H9 (cell line): ENCODE measurements around the gene TBC1D26. TPM values are rescaled to one million over a fixed set of nuclear protein-coding genes. Genes with fewer than 3 reads are reported as not detected.
"Not testable (repeated sequence)": the region's sequence is repeated elsewhere in the genome, so short reads cannot be mapped to it uniquely, and the experiment has no call there.

Source experiments
- DNase-seq: peaks from one replicate; pipeline ENCODE4 v3.0.0-alpha.2; 2017
- H2AFZ ChIP-seq: one replicate; pipeline ENCODE4 v1.6.1; 2013; ENCODE audit warnings: mild to moderate bottlenecking, low read length, control low read depth, moderate library complexity
- H2AK5ac ChIP-seq: 2 replicates; pipeline ENCODE4 v1.6.1; 2013; ENCODE audit warnings: low read length, control low read depth, mixed read lengths; ENCODE audit not compliant: insufficient read length
- H2BK120ac ChIP-seq: one replicate; pipeline ENCODE4 v1.6.1; 2013; ENCODE audit warnings: low read depth, mild to moderate bottlenecking, low read length, control low read depth, inconsistent platforms; ENCODE audit not compliant: poor library complexity, severe bottlenecking
- H2BK12ac ChIP-seq: 2 replicates; pipeline ENCODE4 v1.6.1; 2013; ENCODE audit warnings: low read length, control low read depth, mixed read lengths, low read depth; ENCODE audit not compliant: insufficient read length
- H2BK15ac ChIP-seq: 2 replicates; pipeline ENCODE4 v1.6.1; 2013; ENCODE audit warnings: low read depth, low read length, control low read depth
- H2BK20ac ChIP-seq: one replicate; pipeline ENCODE4 v1.6.1; 2013; ENCODE audit warnings: low read depth, mild to moderate bottlenecking, low read length, control low read depth, inconsistent platforms; ENCODE audit not compliant: poor library complexity, severe bottlenecking
- H2BK5ac ChIP-seq: 2 replicates; pipeline ENCODE4 v1.6.1; 2013; ENCODE audit warnings: low read length, control low read depth, mixed read lengths; ENCODE audit not compliant: insufficient read length
- H3K14ac ChIP-seq: 2 replicates; pipeline ENCODE4 v1.6.1; 2013; ENCODE audit warnings: low read length, control low read depth; ENCODE audit not compliant: insufficient read depth
- H3K18ac ChIP-seq: 2 replicates; pipeline ENCODE4 v1.6.1; 2013; ENCODE audit warnings: low read depth, mild to moderate bottlenecking, mixed read lengths, low read length, control low read depth; ENCODE audit not compliant: insufficient read length
- H3K23ac ChIP-seq: 2 replicates; pipeline ENCODE4 v1.6.1; 2013; ENCODE audit warnings: low read length, control low read depth, mixed read lengths, low read depth; ENCODE audit not compliant: insufficient read length
- H3K23me2 ChIP-seq: 2 replicates; pipeline ENCODE4 v1.6.1; 2013; ENCODE audit warnings: low read depth, mild to moderate bottlenecking, mixed read lengths, low read length, control low read depth; ENCODE audit not compliant: insufficient read length, poor library complexity, severe bottlenecking
- H3K27ac ChIP-seq: 2 replicates; pipeline ENCODE4 v1.5.1; 2013; ENCODE audit warnings: low read length, control low read depth, mixed read lengths, low read depth; ENCODE audit not compliant: insufficient read length
- H3K27me3 ChIP-seq: 2 replicates; pipeline ENCODE4 v1.6.1; 2013; ENCODE audit warnings: low read length, control low read depth, inconsistent platforms; ENCODE audit not compliant: insufficient read depth
- H3K4ac ChIP-seq: 2 replicates; pipeline ENCODE4 v1.6.1; 2013; ENCODE audit warnings: low read depth, mild to moderate bottlenecking, control low read depth, inconsistent platforms, low read length, moderate library complexity
- H3K4me1 ChIP-seq: 2 replicates; pipeline ENCODE4 v1.6.1; 2013; ENCODE audit warnings: low read length, control low read depth, inconsistent platforms; ENCODE audit not compliant: insufficient read depth
- H3K4me2 ChIP-seq: 2 replicates; pipeline ENCODE4 v1.6.1; 2013; ENCODE audit warnings: low read length, control low read depth, mixed read lengths; ENCODE audit not compliant: insufficient read length, insufficient read depth
- H3K56ac ChIP-seq: 2 replicates; pipeline ENCODE4 v1.6.1; 2013; ENCODE audit warnings: low read depth, mild to moderate bottlenecking, mixed read lengths, low read length, control low read depth; ENCODE audit not compliant: insufficient read length
- H3K79me1 ChIP-seq: 2 replicates; pipeline ENCODE4 v1.6.1; 2013; ENCODE audit warnings: low read depth, mild to moderate bottlenecking, moderate library complexity, low read length, control low read depth, inconsistent platforms; ENCODE audit not compliant: insufficient read depth, poor library complexity, severe bottlenecking
- H3K79me2 ChIP-seq: 2 replicates; pipeline ENCODE4 v1.6.1; 2013; ENCODE audit warnings: low read length, control low read depth, inconsistent platforms; ENCODE audit not compliant: insufficient read depth
- H3K9ac ChIP-seq: 2 replicates; pipeline ENCODE4 v1.6.1; 2013; ENCODE audit warnings: low read length, control low read depth, mixed read lengths; ENCODE audit not compliant: insufficient read length; ENCODE audit errors: extremely low read depth
- H3K9me3 ChIP-seq: one replicate; pipeline ENCODE4 v1.6.1; 2013; ENCODE audit warnings: low read depth, low read length, inconsistent platforms; ENCODE audit not compliant: control insufficient read depth
- H3T11ph ChIP-seq: one replicate; pipeline ENCODE4 v1.6.1; 2013; ENCODE audit warnings: mild to moderate bottlenecking, low read length, control low read depth, inconsistent platforms
- H4K20me1 ChIP-seq: one replicate; pipeline ENCODE4 v1.6.1; 2013; ENCODE audit not compliant: control insufficient read depth, insufficient read length, insufficient read depth
- H4K5ac ChIP-seq: 2 replicates; pipeline ENCODE4 v1.6.1; 2013; ENCODE audit warnings: low read depth, mild to moderate bottlenecking, mixed read lengths, low read length, control low read depth; ENCODE audit not compliant: insufficient read length
- H4K8ac ChIP-seq: replicated peaks from 2 replicates; pipeline ENCODE4 v1.6.1; 2013; ENCODE audit warnings: low read length, control low read depth, mixed read lengths, low read depth; ENCODE audit not compliant: insufficient read length
- H4K91ac ChIP-seq: 2 replicates; pipeline ENCODE4 v1.6.1; 2013; ENCODE audit warnings: low read depth, mild to moderate bottlenecking, moderate library complexity, mixed read lengths, low read length, control low read depth; ENCODE audit not compliant: insufficient read length
- H3K27ac Mint-ChIP-seq, 3 experiments: 2 replicates in 2 of 3; 3 replicates in 1 of 3; pipeline ENCODE4 v1.8.0; 2020 to 2021; ENCODE audit warnings: mixed read lengths in 3 of 3, mild to moderate bottlenecking in 1 of 3, moderate library complexity in 1 of 3
- H3K27me3 Mint-ChIP-seq: 2 replicates; pipeline ENCODE4 v1.8.0; 2021; ENCODE audit warnings: low read depth, mild to moderate bottlenecking, moderate library complexity, mixed read lengths
- H3K36me3 Mint-ChIP-seq, 3 experiments: 2 replicates in 2 of 3; 3 replicates in 1 of 3; pipeline ENCODE4 v1.8.0; 2020 to 2021; ENCODE audit warnings: low read depth in 3 of 3, mixed read lengths in 3 of 3; ENCODE audit not compliant: insufficient read depth in 1 of 3
- H3K4me1 Mint-ChIP-seq, 2 experiments: 2 replicates each; pipeline ENCODE4 v1.8.0; 2020; ENCODE audit warnings: mixed read lengths in 2 of 2
- H3K4me3 Mint-ChIP-seq, 2 experiments: 2 replicates in 1 of 2; 3 replicates in 1 of 2; pipeline ENCODE4 v1.8.0; 2020 to 2021; ENCODE audit warnings: mild to moderate bottlenecking in 2 of 2, mixed read lengths in 2 of 2, moderate library complexity in 1 of 2
- H3K9me3 Mint-ChIP-seq, 2 experiments: 2 replicates in 1 of 2; 3 replicates in 1 of 2; pipeline ENCODE4 v1.8.0; 2020; ENCODE audit warnings: mild to moderate bottlenecking in 2 of 2, mixed read lengths in 2 of 2, moderate library complexity in 1 of 2
- WGBS: extraction: QIAGEN DNeasy Blood & Tissue Kit; methylation state at CpG from one replicate; pipeline ENCODE4 v1.1.7; 2013; ENCODE audit warnings: missing lambda C conversion rate, low lambda C conversion rate, mixed read lengths; ENCODE audit not compliant: insufficient read length; ENCODE audit errors: extremely low coverage; 5-methylcytosine and 5-hydroxymethylcytosine counted together
- total RNA-seq: library from RNA; stranded (reverse); gene quantifications from 2 replicates; pipeline ENCODE4 v1.2.1, GENCODE V29; 2021
- TF ChIP-seq, protein P1 (sequence below): fragments of 200-600 bp; sonication (generic); conservative IDR thresholded peaks from 3 replicates; pipeline ENCODE4 v1.8.0; 2021; ENCODE audit warnings: antibody characterized with exemption, mild to moderate bottlenecking

The TBC1D26 gene
- total RNA-seq, 1 experiment from 2014 or later = 0.83 TPM

DNA sequence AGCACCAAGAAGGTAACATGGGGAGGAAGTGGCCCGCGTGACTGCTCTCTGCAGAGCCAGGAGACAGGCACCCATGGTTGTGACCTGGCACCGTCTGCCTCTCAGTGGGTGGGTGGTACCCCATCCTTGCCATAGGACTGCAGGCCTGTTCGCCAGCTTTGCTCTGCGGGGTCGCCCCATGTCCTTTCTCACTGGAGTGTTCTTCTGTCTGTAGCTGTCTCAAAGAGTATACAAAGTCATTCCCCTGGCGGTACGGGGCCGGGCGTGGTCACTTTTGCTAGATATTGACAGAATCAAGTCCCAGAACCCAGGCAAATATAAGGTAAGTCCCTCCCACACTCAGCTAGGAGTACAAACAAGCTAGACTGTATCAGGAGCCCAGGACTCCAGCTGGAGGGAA is 6.0 kb downstream of the TBC1D26 start:
- WGBS = no CpG with 5 or more reads among the region's 10 CpGs
- Histone ChIP-seq H3K79me2 (no peaks in the 10 kb centered on the region), H3K9me3 (no peaks in the 10 kb centered on the region), H4K5ac (no peak overlapping the region), H2AK5ac (no peak overlapping the region), H3T11ph (no peak overlapping the region), H3K14ac (no peak overlapping the region), H3K4me2 (no peak overlapping the region), H2BK5ac (no peak overlapping the region), H3K56ac (no peak overlapping the region), H3K9ac (no peak overlapping the region), H3K4ac (no peak overlapping the region), H2BK20ac (no peak overlapping the region), H3K18ac (no peak overlapping the region), H2AFZ (no peak overlapping the region), H3K27ac (no peak overlapping the region), H3K4me1 (no peaks in the 10 kb centered on the region), H3K23me2 (no peaks in the 10 kb centered on the region), H3K79me1 (no peaks in the 10 kb centered on the region), H3K27me3 (no peaks in the 10 kb centered on the region), H4K8ac (no peak overlapping the region), H3K23ac (no peak overlapping the region), H4K20me1 (no peaks in the 10 kb centered on the region), H2BK120ac (no peak overlapping the region), H2BK12ac (no peak overlapping the region), H2BK15ac (no peak overlapping the region), H4K91ac (no peak overlapping the region)
- Mint-ChIP-seq H3K36me3 (no peaks in the 10 kb centered on the region), H3K27ac (no peak overlapping the region), H3K4me1 (no peaks in the 10 kb centered on the region), H3K9me3 (no peaks in the 10 kb centered on the region), H3K4me3 (no peak overlapping the region), H3K27me3 (peaks cover 2% of the 10 kb centered on the region)
- TF ChIP-seq, protein P1, sequence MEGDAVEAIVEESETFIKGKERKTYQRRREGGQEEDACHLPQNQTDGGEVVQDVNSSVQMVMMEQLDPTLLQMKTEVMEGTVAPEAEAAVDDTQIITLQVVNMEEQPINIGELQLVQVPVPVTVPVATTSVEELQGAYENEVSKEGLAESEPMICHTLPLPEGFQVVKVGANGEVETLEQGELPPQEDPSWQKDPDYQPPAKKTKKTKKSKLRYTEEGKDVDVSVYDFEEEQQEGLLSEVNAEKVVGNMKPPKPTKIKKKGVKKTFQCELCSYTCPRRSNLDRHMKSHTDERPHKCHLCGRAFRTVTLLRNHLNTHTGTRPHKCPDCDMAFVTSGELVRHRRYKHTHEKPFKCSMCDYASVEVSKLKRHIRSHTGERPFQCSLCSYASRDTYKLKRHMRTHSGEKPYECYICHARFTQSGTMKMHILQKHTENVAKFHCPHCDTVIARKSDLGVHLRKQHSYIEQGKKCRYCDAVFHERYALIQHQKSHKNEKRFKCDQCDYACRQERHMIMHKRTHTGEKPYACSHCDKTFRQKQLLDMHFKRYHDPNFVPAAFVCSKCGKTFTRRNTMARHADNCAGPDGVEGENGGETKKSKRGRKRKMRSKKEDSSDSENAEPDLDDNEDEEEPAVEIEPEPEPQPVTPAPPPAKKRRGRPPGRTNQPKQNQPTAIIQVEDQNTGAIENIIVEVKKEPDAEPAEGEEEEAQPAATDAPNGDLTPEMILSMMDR = no peak
- DNase-seq = no peak

DNA sequence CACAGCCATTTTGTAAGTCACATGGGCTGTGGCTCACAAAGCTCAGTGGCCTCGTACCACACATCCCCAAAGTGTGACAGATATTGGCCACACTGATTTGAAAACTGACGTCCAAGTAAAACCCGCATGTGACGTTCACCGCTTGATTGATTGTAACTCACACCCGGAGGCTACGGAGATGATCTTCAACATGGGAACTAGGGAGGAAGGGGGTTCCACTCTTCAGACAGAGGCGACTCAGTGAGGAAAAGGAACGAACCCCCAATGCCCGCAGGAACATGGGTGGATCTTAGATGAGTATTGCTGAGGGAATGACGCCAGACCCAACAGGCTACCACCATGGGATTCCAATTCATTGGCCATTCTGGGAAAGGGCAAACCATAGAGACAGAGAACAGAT is 7.2 kb downstream of the TBC1D26 start:
- not testable (repeated sequence) for H3K4me3 Mint-ChIP-seq, H3K23ac ChIP-seq, H4K5ac ChIP-seq, H2BK15ac ChIP-seq, H4K8ac ChIP-seq, H3K56ac ChIP-seq, H3K4me1 ChIP-seq, H3K36me3 Mint-ChIP-seq, H3K23me2 ChIP-seq, H2BK120ac ChIP-seq, H2BK20ac ChIP-seq, H3K4ac ChIP-seq, H3K27ac Mint-ChIP-seq, H3K79me1 ChIP-seq, H2AK5ac ChIP-seq, H3K14ac ChIP-seq, H2AFZ ChIP-seq, H3K18ac ChIP-seq, DNase-seq, H3K27ac ChIP-seq, H3T11ph ChIP-seq, H2BK12ac ChIP-seq, H4K20me1 ChIP-seq, H3K4me1 Mint-ChIP-seq, H3K27me3 Mint-ChIP-seq, H3K9ac ChIP-seq, H3K79me2 ChIP-seq, H3K27me3 ChIP-seq, H4K91ac ChIP-seq, H3K4me2 ChIP-seq, H3K9me3 ChIP-seq, H3K9me3 Mint-ChIP-seq, H2BK5ac ChIP-seq
- no CpG with 5 or more reads among the region's 11 CpGs for WGBS
